ENCODE measurements around the gene KRTAP10-1. TPM values are rescaled to one million over a fixed set of nuclear protein-coding genes. Genes with fewer than 3 reads are reported as not detected.

Gene KRTAP10-1
- total and polyA plus RNA-seq, 2 of the 8 experiments (the other 6 are each of a cell fraction or from before 2014, with no cell fraction given): 0.08 TPM; not detected in 1

DNA sequence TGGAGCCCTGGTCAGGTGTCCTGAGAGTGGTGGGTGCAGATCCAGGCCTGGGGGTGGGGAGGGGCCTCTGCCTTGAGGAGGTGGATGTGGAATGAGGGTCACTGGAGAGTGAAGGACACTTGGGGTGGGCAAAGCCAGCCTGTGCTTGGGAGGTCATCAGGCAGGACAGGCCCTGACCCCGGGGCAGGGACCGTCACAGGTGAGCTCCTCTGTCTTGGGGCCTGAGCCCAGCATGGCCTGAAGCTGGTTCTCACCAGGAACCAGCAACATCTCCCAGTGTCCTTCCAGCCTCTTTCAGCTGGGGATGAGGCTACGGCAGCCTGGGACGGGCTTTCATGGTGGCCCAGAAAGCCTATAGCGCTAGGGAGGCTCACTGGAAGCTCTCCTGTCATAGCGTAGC is 12.1 kb upstream of the KRTAP10-1 start:
- Histone ChIP-seq H4K20me1 (replicated peaks in 1 of 2; ENCODE audit: control insufficient read depth in 1 of 2, insufficient read depth in 2 of 2, low read length in 2 of 2) (no peaks in the 10 kb centered on the region), H3K4ac (replicated peaks; ENCODE audit: insufficient read length, low read depth, low read length) (peak overlapping the region; percentile 71), H3K4me1 (replicated peaks in 1 of 4; ENCODE audit: control insufficient read depth in 3 of 4, insufficient read depth in 4 of 4, low read length in 3 of 4) (peaks cover 9 to 35% (median 17%) of the 10 kb centered on the region in 4 experiments), H3K56ac (replicated peaks; ENCODE audit: insufficient read length, low read depth, low read length) (no peak overlapping the region), H3K9me3 (ENCODE audit: insufficient read depth in 2 of 2, low read depth in 1 of 2, low read length in 1 of 2) (no peaks in the 10 kb centered on the region), H4K5ac (ENCODE audit: insufficient read length, low read depth, low read length) (no peak overlapping the region), H3K23me2 (ENCODE audit: low read depth, low read length) (no peaks in the 10 kb centered on the region), H2BK15ac (ENCODE audit: low read length) (no peak overlapping the region), H2AFZ (ENCODE audit: low read length) (no peak overlapping the region), H2BK120ac (replicated peaks; ENCODE audit: low read depth, low read length) (peak overlapping the region; percentile 72), H3K79me2 (ENCODE audit: control insufficient read depth in 1 of 2, insufficient read depth in 2 of 2, low read length in 2 of 2) (no peaks in the 10 kb centered on the region), H3K79me1 (ENCODE audit: low read depth, low read length) (no peaks in the 10 kb centered on the region), H3K9ac (replicated peaks in 1 of 4; ENCODE audit: extremely low read depth in 1 of 4, low read depth in 3 of 4, low read length in 3 of 4) (no peak overlapping the region), H3K27me3 (replicated peaks in 1 of 4; ENCODE audit: control insufficient read depth in 3 of 4, extremely low read depth in 1 of 4, insufficient read depth in 3 of 4, low read length in 3 of 4) (no peaks in the 10 kb centered on the region), H3K4me2 (ENCODE audit: insufficient read depth in 1 of 2, low read depth in 2 of 2, low read length in 2 of 2) (no peak overlapping the region), H4K8ac (ENCODE audit: extremely low read depth, insufficient read depth, low read length) (no peak overlapping the region), H2BK5ac (ENCODE audit: low read depth, low read length) (peak overlapping the region; percentile 66; the same call in 1 of the 2 replicates), H3K18ac (ENCODE audit: extremely low read depth, low read length) (peak overlapping the region; percentile 83), H3K23ac (ENCODE audit: insufficient read length) (no peak overlapping the region), H4K91ac (replicated peaks; ENCODE audit: insufficient read length, low read length) (peak overlapping the region; percentile 93), H3K4me3 (ENCODE audit: extremely low read depth in 1 of 4, insufficient read depth in 2 of 4, low read depth in 3 of 4, low read length in 4 of 4) (no peak overlapping the region), H3K14ac (ENCODE audit: insufficient read length) (no peak overlapping the region), H2BK20ac (ENCODE audit: low read length) (peak overlapping the region; percentile 98; the same call in 1 of the 2 replicates), H3K36me3 (ENCODE audit: control insufficient read depth in 2 of 4, insufficient read depth in 4 of 4, low read length in 3 of 4) (no peaks in the 10 kb centered on the region), H2AK5ac (ENCODE audit: low read depth, low read length) (peak overlapping the region; percentile 9; the same call in 1 of the 2 replicates), H2BK12ac (ENCODE audit: low read depth, low read length) (peak overlapping the region; percentile 95; the same call in 1 of the 2 replicates), H3K27ac (ENCODE audit: low read depth, low read length) (no peak overlapping the region)
- FAIRE-seq (no peak), DNase-seq (ENCODE audit: low read depth in 1 of 2, low spot score in 2 of 2) (peak in 1 of 2 experiments; percentile 42)
- CTCF ChIA-PET (ENCODE audit: partially characterized antibody): interaction anchor here (0.8 to 1.4 kb wide), 2 partner anchors 19 to 234 kb away, joined by 3 read pairs; no protein-coding TSS in a partner anchor
- POLR2A ChIA-PET (ENCODE audit: partially characterized antibody): interaction anchor here (1.1 to 1.7 kb wide), 3 partner anchors 11 to 50 kb away, joined by 3 to 5 read pairs (median 3); no protein-coding TSS in a partner anchor
- WGBS, 2 experiments (ENCODE audit: extremely low coverage in 1 of 2, insufficient coverage in 1 of 2, insufficient read length in 1 of 2, insufficient replicate concordance in 2 of 2, low coverage in 1 of 2, low lambda C conversion rate in 2 of 2, missing lambda C conversion rate in 1 of 2): 85% methylated on average over 6 of the region's 6 CpGs; no CpG with 5 or more reads in 1 of the 2 experiments
- no peak for TF ChIP-seq RFX5 (IDR thresholded peaks at IDR 0.05; ENCODE audit: borderline replicate concordance, low read depth, low read length)
- TF ChIP-seq, protein P1, sequence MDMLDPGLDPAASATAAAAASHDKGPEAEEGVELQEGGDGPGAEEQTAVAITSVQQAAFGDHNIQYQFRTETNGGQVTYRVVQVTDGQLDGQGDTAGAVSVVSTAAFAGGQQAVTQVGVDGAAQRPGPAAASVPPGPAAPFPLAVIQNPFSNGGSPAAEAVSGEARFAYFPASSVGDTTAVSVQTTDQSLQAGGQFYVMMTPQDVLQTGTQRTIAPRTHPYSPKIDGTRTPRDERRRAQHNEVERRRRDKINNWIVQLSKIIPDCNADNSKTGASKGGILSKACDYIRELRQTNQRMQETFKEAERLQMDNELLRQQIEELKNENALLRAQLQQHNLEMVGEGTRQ (IDR thresholded peaks at IDR 0.05; ENCODE audit: low read length): no peak
- TF ChIP-seq SIRT6 (IDR thresholded peaks at IDR 0.05; ENCODE audit: low read length): no peak
- no peak for TF ChIP-seq SP1 (IDR thresholded peaks at IDR 0.05; ENCODE audit: low read depth, low read length)
- TF ChIP-seq BACH1 (IDR thresholded peaks at IDR 0.05; ENCODE audit: low read length): no peak
- no peak for TF ChIP-seq KDM5A (IDR thresholded peaks at IDR 0.05; ENCODE audit: low read length)
- TF ChIP-seq BCL11A (IDR thresholded peaks at IDR 0.05; ENCODE audit: low read depth in 2 of 2, low read length in 2 of 2): no peak
- TF ChIP-seq TAF1 (IDR thresholded peaks at IDR 0.05; ENCODE audit: low read depth, low read length): no peak
- no peak for TF ChIP-seq EP300 (IDR thresholded peaks at IDR 0.05; ENCODE audit: borderline replicate concordance in 1 of 2, low read depth in 2 of 2, low read length in 2 of 2)
- TF ChIP-seq TCF12 (IDR thresholded peaks at IDR 0.05; ENCODE audit: low read depth, low read length): no peak
- TF ChIP-seq, protein P2, sequence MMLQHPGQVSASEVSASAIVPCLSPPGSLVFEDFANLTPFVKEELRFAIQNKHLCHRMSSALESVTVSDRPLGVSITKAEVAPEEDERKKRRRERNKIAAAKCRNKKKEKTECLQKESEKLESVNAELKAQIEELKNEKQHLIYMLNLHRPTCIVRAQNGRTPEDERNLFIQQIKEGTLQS (IDR thresholded peaks at IDR 0.05; ENCODE audit: insufficient read depth, low read depth, low read length): no peak
- no peak for TF ChIP-seq TEAD4 (IDR thresholded peaks at IDR 0.05; ENCODE audit: low read depth, low read length)
- TF ChIP-seq MAFK (IDR thresholded peaks at IDR 0.05; ENCODE audit: low read depth, low read length): no peak

Measured in H1 (cell line).